GM12872 (cell line): ENCODE results near the gene ZBTB32.
A peak's percentile ranks its signal among the peaks of the same experiment; 100 is the strongest.

ENCODE experiments used
- TF ChIP-seq, protein P1 (sequence below): IDR thresholded peaks from 3 replicates; pipeline ENCODE4 v1.5.1; 2011; ENCODE audit warnings: low read depth, mild to moderate bottlenecking, low read length, moderate library complexity; ENCODE audit not compliant: insufficient read depth

ZBTB32 gene

DNA sequence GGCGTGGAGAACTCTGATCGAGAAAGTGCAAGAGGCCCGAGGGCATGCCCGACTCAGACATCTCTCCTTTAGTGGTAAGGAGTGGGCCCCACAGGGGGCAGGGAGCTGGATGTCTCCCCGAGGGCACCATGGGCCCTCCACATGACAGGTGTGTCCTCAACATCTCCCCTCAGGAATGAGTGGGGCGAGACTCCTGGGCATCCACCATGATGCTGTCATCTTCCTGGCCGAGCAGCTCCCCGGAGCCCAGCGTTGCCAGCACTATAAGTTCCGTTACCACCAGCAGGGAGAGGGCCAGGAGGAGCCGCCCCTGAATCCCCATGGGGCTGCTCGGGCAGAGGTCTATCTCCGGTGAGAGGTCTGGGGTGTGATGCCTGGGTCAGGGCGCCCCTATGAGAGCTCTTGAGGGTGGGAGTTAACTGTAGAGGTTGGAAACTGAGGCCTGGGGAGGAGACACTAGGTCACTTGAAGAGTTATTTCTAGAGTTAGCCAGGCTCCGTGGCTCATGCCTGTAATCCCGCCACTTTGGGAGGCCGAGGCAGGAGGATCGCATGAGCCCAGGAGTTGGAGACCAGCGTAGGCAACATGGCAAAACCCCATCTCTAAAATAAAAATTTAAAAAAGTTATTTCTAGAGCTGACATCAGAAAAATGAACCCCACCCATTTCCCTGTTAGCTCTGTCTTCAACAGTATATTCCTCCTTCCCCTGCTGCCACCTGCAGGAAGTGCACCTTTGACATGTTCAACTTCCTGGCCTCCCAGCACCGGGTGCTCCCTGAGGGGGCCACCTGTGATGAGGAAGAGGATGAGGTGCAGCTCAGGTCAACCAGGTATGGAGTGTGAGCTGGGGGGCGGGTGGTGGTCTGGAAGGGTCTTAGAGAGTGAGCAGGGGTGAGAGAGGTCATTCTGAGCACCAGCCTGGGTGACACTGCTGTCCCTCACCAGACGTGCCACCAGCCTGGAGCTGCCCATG, 32.8 kb downstream of the ZBTB32 start:
- TF ChIP-seq, protein P1, sequence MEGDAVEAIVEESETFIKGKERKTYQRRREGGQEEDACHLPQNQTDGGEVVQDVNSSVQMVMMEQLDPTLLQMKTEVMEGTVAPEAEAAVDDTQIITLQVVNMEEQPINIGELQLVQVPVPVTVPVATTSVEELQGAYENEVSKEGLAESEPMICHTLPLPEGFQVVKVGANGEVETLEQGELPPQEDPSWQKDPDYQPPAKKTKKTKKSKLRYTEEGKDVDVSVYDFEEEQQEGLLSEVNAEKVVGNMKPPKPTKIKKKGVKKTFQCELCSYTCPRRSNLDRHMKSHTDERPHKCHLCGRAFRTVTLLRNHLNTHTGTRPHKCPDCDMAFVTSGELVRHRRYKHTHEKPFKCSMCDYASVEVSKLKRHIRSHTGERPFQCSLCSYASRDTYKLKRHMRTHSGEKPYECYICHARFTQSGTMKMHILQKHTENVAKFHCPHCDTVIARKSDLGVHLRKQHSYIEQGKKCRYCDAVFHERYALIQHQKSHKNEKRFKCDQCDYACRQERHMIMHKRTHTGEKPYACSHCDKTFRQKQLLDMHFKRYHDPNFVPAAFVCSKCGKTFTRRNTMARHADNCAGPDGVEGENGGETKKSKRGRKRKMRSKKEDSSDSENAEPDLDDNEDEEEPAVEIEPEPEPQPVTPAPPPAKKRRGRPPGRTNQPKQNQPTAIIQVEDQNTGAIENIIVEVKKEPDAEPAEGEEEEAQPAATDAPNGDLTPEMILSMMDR: peak; percentile 31; the same call in 1 of the 3 replicates

DNA sequence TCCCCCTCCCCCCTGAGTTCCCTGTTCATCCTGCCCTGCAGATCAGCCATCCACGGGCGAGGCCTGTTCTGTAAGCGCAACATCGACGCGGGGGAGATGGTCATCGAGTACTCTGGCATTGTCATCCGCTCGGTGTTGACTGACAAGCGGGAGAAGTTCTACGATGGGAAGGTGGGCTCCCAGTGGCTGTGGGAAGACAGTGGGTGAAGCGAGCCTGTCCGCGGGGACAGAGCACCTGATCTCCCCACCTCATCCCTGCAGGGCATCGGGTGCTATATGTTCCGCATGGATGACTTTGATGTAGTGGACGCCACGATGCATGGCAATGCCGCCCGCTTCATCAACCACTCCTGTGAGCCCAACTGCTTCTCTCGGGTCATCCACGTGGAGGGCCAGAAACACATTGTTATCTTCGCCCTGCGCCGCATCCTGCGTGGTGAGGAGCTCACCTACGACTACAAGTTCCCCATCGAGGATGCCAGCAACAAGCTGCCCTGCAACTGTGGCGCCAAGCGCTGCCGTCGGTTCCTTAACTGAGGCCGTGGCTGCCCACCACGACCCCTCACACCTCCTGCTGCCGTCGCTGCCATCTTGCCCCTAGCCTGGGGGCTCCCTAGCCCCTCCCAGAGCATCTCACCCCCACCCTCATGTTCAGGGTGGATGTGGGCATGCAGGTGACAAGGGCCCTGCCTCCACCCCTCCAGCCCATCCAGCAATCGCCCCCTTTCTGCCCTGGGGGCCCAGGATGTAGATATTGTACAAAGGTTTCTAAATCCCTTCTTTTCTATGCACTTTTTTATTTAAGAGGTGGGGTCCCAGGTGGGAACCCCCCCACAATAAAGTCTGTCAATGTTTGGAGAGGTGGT, 33.9 kb downstream of the ZBTB32 start:
- TF ChIP-seq, protein P1: no peak

DNA sequence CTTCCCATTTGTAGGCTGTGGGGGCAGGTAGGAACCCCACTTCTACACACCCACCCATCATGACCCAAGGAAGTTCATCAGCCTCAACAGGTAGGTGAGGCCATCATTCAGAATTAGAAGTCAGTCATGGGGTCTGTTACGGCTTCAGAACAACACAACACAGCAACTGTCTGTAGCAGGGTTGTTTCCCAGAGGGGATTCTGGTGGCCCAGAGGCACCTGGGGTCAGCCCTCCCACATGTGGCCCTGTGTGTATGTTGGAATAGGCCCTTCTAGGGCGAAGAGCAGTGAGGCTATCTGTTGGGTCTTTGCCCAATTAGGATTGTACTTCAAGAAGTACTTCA, 34.5 kb downstream of the ZBTB32 start:
- TF ChIP-seq, protein P1: no peak

DNA sequence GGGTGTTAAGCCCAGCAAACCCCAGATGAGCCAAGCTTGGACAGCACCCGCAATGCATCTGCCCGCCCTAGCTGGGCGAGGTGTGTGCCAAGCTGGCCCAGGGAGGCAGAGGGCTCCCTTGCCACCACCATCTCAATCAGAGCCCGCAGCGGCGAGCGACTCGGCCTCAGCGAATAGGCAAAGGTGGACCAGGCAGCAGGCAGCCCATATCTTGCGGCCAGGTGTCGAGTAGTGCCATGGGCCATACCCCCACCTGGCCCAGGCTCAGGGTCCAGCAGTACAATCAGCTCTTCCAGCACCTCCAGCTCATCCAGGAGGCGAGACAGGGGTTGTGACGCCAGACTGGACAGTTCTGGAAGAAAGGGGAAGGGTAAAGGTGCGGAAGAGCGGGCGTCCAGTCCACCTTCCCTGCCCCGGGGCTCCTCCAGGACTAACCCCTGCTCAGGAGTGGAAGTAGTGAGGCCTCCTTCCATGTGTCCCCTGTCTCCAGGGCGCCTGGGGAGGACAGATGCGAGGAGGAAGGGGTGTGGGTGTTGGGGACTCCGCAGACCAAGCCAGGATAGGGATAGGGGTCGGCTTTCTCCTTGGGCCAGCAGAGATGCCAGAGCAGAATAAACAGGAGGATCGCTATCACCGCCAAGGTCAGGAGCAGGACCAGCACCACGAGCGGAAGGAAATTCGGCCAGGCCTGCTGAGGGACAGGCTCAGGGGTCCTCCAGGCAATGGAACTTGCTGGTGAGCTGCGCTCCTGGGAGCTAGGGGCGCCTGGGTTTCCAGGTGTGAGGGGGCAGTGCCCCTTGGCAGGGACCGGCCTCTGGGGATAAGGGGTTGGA, 35.1 kb downstream of the ZBTB32 start:
- TF ChIP-seq, protein P1: no peak

DNA sequence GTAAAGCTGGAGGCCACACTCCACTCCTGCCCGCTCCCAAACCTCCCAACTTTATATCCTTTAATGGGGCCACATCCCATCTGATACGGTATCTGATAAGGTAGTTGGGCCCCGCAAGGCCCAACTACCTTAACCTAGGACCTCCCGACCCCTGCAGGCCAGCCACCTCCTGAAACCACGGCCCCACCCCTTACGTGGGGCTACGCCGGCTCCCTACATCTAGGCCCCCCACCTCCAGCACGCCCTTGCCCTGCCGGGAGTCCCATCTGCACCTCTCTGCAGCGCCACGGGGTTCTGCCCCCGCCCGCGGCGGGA, 35.7 kb downstream of the ZBTB32 start:
- TF ChIP-seq, protein P1: no peak

DNA sequence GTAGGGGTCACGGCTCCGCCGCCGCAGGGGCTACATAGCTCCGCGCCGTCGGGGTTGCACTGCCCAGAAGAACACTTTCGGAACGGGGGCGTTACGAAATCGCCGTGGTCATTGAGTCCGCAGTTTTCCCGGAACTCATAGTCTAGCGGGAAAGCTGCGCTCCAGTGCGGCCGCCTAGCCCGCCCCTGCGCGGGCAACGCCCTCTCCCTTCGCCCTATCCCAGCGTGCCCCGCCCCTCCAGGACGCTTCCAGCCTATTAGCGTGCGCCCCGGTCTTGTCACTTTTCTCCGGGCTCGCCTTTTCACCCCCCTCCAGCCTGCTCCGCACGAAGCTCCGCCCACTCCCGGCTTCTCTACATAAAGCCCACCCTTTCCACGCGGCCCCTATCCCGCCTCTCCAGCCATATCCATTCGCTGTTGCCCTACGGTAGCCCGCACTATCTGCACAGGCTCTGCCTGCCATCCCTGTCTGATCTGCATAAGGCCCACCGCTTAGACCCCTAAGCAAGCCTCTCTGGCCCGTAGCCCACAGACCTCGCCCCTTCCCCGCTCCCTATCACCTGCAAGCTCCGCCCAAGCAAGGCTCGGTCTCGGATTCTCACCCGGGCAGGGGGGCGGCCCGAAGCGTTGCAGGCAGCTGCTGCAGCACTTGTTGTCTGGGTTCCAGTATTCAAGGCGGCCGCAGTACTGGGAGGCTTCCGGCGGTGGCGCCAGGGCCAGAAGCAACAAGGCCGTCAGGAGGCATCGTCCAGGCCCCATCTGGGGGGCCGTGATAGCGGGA, 36.3 kb downstream of the ZBTB32 start:
- TF ChIP-seq, protein P1: peak; percentile 33; the same call in 1 of the 3 replicates
